ENCODE measurements around the gene SMNDC1. TPM values are rescaled to one million over a fixed set of nuclear protein-coding genes. Genes with fewer than 3 reads are reported as not detected.
A peak's percentile ranks its signal among the peaks of the same experiment; 100 is the strongest.

Gene SMNDC1
- total and polyA plus RNA-seq, 2 of the 4 experiments (the other 2 are of a cell fraction), result 3.9 to 15.1 TPM

- TF ChIP-seq FOS (IDR thresholded peaks at IDR 0.05; ENCODE audit: low read depth, low read length), result no peak; the same call in none of the 2 replicates
- peak; percentile 21; the same call in 1 of the 2 replicates for TF ChIP-seq CEBPB (IDR thresholded peaks at IDR 0.05; ENCODE audit: low read depth, low read length)
- no peak for TF ChIP-seq ELK1 (IDR thresholded peaks at IDR 0.05; ENCODE audit: borderline replicate concordance, low read depth, low read length)
- TF ChIP-seq RAD21 (IDR thresholded peaks at IDR 0.05; ENCODE audit: low read length), result no peak
- no peak for TF ChIP-seq MXI1 (IDR thresholded peaks at IDR 0.05; ENCODE audit: borderline replicate concordance, low read depth, low read length)
Measured at GRCh38 chr10:110326351-110327032, 21.8 kb upstream of the SMNDC1 start (continued).
